Activated CD4-positive, alpha-beta T cell treated with anti-CD3 and anti-CD28 coated beads, Interleukin-2, amount 50 U/mL, for 1 hour (primary cell): ENCODE data around the gene UBTD1.

Experiments
- DNase-seq: peaks from one replicate; pipeline ENCODE4 v3.0.0-alpha.2; 2020

The UBTD1 gene

GRCh38 chr10:97483921-97484320, 14.8 kb upstream of the UBTD1 start:
- no peak for DNase-seq

GRCh38 chr10:97485647-97486281, 13.0 kb upstream of the UBTD1 start:
- DNase-seq: no peak

- DNase-seq: no peak
Measured at GRCh38 chr10:97490592-97490991, 8.1 kb upstream of the UBTD1 start.

GRCh38 chr10:97494151-97494550, 4.6 kb upstream of the UBTD1 start:
- no peak for DNase-seq

GRCh38 chr10:97494863-97495506, 3.7 kb upstream of the UBTD1 start:
- peak; percentile 13 for DNase-seq

GRCh38 chr10:97497572-97498075, 1.1 kb upstream of the UBTD1 start:
- peak; percentile 61 for DNase-seq

GRCh38 chr10:97498076-97498840, 466 bp upstream of the UBTD1 start, which contains the start of gene MMS19:
Gene MMS19 (minus strand): TSS chr10:97498422. CDS start chr10:97498384, 38 bp downstream.
- DNase-seq: peak; percentile 99

GRCh38 chr10:97499561-97500296, 1.0 kb downstream of the UBTD1 start:
- DNase-seq: no peak

GRCh38 chr10:97500297-97500575, 1.5 kb downstream of the UBTD1 start:
- DNase-seq: no peak

GRCh38 chr10:97502916-97503315, 4.2 kb downstream of the UBTD1 start:
- DNase-seq: no peak

GRCh38 chr10:97503406-97503805, 4.7 kb downstream of the UBTD1 start:
- DNase-seq: no peak

GRCh38 chr10:97505152-97505551, 6.4 kb downstream of the UBTD1 start:
- DNase-seq: no peak

GRCh38 chr10:97506199-97506991, 7.7 kb downstream of the UBTD1 start:
- no peak for DNase-seq

- no peak for DNase-seq
Measured at GRCh38 chr10:97508342-97508741, 9.6 kb downstream of the UBTD1 start.

- DNase-seq: no peak
Measured at GRCh38 chr10:97509120-97509680, 10.5 kb downstream of the UBTD1 start.

- DNase-seq: no peak
Measured at GRCh38 chr10:97510686-97511085, 12.0 kb downstream of the UBTD1 start.

GRCh38 chr10:97511711-97512440, 13.2 kb downstream of the UBTD1 start:
- no peak for DNase-seq

GRCh38 chr10:97512993-97513392, 14.3 kb downstream of the UBTD1 start:
- DNase-seq: no peak

GRCh38 chr10:97514344-97514743, 15.6 kb downstream of the UBTD1 start:
- DNase-seq: no peak

GRCh38 chr10:97515271-97515978, 16.7 kb downstream of the UBTD1 start:
- no peak for DNase-seq
